Ishikawa (cell line): ENCODE data around the gene SLC35E3.

Experiments used
- CEBPB ChIP-seq: IDR thresholded peaks from 2 replicates; pipeline ENCODE4 v1.6.1; 2012
- CREB1 ChIP-seq: IDR thresholded peaks from 2 replicates; pipeline ENCODE4 v1.6.1; 2012; ENCODE audit warnings: low read depth
- EGR1 ChIP-seq: IDR thresholded peaks from 2 replicates; pipeline ENCODE4 v1.6.1; 2012
- EP300 ChIP-seq: IDR thresholded peaks from 2 replicates; pipeline ENCODE4 v1.6.1; 2012; ENCODE audit warnings: borderline replicate concordance
- FOXM1 ChIP-seq: IDR thresholded peaks from 2 replicates; pipeline ENCODE4 v1.6.1; 2012; ENCODE audit warnings: low read depth, borderline replicate concordance
- RAD21 ChIP-seq: IDR thresholded peaks from 2 replicates; pipeline ENCODE4 v1.6.1; 2012; ENCODE audit warnings: low read depth
- TCF12 ChIP-seq: IDR thresholded peaks from 2 replicates; pipeline ENCODE4 v1.6.1; 2012; ENCODE audit warnings: low read depth
- TEAD4 ChIP-seq: IDR thresholded peaks from 2 replicates; pipeline ENCODE4 v1.6.1; 2012
- ZBTB7A ChIP-seq: IDR thresholded peaks from 2 replicates; pipeline ENCODE4 v1.6.1; 2012; ENCODE audit warnings: low read depth
- TF ChIP-seq, protein P1 (sequence below): IDR thresholded peaks from 2 replicates; pipeline ENCODE4 v1.6.1; 2012

DNA sequence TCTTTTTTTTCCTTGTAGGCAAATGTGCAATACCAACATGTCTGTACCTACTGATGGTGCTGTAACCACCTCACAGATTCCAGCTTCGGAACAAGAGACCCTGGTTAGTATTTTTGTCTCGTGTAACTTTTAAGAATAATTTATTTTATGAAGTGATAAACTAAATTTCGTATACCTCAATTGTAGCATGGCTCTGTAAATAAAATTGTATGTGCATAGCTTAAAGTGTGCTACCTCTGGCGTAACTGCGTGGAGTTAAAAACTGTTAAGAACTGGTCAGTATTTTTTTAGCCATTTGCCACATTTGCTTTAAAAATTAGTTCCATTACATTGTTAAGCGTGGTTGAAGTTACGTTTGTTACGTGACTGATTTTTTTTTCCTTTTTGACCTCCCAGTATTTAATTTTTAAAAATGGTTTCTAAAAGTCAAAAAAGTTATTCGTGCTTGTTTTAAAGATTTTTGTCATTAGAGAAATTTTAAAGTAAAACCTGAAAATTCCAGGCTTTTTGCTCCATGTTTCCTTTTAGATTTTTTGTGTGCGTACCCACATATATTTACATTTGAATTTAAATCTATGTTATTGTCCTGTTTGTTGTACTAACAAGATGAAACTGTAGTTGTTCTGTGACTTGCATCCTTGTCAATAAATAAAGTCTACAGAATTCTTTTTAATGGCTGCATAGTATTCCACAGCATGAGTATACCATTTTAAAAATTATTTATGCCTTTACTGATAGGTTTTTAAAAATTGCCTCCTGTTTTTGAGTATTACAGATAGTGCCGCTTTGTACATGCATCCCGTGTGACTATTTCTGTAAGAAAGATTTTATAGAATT lies 63.4 kb downstream of the SLC35E3 start:
- TF ChIP-seq FOXM1 (no peak), CEBPB (no peak), EP300 (no peak), TCF12 (no peak), RAD21 (no peak), ZBTB7A (no peak), TEAD4 (no peak), CREB1 (no peak), EGR1 (no peak)
- TF ChIP-seq, protein P1, sequence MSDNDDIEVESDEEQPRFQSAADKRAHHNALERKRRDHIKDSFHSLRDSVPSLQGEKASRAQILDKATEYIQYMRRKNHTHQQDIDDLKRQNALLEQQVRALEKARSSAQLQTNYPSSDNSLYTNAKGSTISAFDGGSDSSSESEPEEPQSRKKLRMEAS: no peak
